Measurements from ENCODE around the gene GMEB1.

GMEB1 gene

DNA sequence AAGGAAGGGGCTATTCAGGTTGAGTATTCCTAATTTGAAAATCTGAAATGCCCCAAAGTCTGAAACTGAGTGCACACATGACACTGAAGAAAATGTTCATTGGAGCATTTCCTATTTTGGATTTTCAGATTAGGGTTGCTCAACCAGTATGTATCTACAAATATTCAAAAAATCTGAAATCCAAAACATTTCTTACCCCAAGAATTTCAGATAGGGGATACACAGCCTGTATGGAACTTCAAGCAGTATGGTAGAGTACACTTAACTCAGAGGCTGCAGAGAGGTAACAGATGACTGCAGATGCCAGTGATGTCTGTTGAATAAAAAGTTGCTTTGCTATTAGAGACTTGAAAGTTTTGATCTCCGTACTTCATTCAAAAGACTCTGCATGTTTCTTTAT, 87.1 kb downstream of the GMEB1 start:
- no peak for DNase-seq

GRCh38 chr1:28756846-28757245, 88.3 kb downstream of the GMEB1 start:
- no peak for DNase-seq

GRCh38 chr1:28758420-28758819, 89.8 kb downstream of the GMEB1 start:
- DNase-seq: no peak

DNA sequence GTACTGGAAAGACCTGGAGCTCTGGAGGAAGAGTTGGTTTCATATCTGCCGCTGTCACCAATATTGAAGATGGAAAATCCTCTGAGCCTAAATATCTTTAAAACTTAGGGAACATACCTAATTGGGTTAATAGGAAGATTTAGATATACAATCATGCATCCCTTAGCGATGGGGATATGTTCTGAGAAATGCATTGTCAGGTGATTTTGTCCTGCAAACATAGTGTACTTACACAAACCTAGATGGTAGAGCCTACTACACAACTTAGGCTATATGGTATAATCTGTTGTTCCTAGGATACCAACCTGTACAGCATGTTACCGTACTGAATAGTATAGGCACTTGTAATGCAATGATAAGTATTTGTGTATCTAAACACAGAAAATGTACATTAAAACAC, 90.7 kb downstream of the GMEB1 start:
- DNase-seq: no peak

DNA sequence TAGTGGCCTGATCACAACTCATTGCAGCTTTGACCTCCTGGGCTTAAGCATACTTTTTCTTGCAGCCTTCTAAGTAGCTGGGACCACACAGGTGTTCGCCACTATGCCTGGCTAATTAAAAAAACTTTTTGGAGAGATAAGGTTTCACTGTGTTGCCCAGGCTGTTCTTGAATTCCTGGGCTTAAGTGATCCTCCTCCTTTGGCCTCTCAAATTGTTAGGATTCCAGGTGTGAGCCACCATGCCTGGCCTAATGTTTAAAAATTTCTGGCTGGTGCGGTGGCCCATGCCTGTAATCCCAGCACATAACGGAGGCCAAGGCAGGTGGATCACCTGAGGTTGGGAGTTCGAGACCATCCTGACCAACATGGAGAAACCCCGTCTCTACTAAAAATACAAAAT, 92.6 kb downstream of the GMEB1 start:
- DNase-seq: no peak

DNA sequence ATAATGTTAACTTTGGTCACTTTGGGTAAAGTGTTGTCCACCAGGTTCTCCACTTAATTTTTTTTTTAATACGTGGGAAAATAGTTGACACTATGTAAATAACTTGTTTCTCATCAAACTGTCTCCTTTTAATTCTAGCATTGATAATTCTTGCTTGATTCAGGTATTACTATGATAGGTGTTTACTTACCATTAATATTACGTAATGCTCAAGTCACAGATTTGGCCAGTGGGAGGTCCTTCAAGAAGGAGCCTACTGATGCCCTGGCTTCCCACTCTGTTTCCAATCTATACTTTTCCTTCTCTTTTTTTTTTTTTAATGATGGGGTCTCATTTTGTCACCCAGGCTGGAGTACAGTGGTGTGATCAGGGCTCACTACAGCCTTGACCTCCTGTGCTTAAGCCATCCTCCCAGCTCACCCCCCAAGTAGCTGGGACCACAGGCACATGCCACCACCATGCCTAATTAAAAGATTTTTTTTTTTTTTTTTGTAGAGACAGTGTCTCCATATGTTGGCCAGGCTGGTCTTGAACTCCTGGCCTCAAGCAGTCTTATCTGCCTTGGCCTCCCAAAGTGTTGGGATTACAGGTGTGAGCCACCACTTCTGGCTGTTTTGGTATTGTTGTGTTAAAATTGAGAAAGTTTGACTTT, 98.1 kb downstream of the GMEB1 start:
- DNase-seq: no peak
